Hepatocyte (in vitro differentiated cells): Measurements from ENCODE around the gene TSPAN16.

ENCODE experiments used
- EZH2 ChIP-seq: fragments of 200-600 bp; sonication (generic); IDR thresholded peaks from 2 replicates; pipeline ENCODE4 v1.6.1; 2016; ENCODE audit warnings: antibody characterized with exemption, mild to moderate bottlenecking, borderline replicate concordance
- EZH2phosphoT487 ChIP-seq: fragments of 200-600 bp; sonication (generic); IDR thresholded peaks from one replicate; pipeline ENCODE4 v1.6.1; 2018; ENCODE audit warnings: antibody characterized with exemption, mild to moderate bottlenecking, low read depth, moderate library complexity; ENCODE audit not compliant: unreplicated experiment, severe bottlenecking
- TF ChIP-seq, protein P1 (sequence below): fragments of 200-600 bp; sonication (generic); IDR thresholded peaks from 2 replicates; pipeline ENCODE4 v1.5.1; 2016; ENCODE audit warnings: antibody characterized with exemption, mild to moderate bottlenecking; ENCODE audit not compliant: poor library complexity

DNA sequence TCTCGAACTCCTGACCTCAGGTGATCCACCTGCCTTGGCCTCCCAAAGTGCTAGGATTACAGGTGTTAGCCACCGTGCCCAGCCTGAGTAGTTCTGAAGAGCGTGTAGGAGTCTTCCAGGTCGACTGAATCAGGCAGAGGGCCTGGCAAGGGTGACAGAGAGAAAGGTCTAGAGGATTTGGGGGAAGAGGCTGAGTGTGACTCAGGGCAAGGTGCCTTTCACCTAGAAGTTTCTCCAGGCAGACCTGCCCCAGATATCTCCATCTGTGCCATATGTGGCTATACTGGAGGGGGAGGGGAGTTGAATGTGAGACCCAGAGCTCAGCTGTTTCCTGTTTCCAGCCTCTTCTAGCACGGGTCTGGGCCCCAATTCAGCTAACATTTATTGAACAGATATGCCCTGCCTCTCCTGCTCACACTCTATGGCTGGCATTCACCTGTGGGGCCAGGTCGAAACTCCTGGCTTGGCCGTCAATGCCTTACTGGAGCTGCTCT is 51.6 kb downstream of the TSPAN16 start:
- TF ChIP-seq, protein P1, sequence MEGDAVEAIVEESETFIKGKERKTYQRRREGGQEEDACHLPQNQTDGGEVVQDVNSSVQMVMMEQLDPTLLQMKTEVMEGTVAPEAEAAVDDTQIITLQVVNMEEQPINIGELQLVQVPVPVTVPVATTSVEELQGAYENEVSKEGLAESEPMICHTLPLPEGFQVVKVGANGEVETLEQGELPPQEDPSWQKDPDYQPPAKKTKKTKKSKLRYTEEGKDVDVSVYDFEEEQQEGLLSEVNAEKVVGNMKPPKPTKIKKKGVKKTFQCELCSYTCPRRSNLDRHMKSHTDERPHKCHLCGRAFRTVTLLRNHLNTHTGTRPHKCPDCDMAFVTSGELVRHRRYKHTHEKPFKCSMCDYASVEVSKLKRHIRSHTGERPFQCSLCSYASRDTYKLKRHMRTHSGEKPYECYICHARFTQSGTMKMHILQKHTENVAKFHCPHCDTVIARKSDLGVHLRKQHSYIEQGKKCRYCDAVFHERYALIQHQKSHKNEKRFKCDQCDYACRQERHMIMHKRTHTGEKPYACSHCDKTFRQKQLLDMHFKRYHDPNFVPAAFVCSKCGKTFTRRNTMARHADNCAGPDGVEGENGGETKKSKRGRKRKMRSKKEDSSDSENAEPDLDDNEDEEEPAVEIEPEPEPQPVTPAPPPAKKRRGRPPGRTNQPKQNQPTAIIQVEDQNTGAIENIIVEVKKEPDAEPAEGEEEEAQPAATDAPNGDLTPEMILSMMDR, result no peak
- TF ChIP-seq EZH2phosphoT487 (no peak), EZH2 (no peak)
